ENCODE data around the gene CNIH2. TPM values are rescaled to one million over a fixed set of nuclear protein-coding genes. Genes with fewer than 3 reads are reported as not detected.

The CNIH2 gene
- total and polyA plus RNA-seq, 9 of the 15 experiments (the other 6 are each of a cell fraction or from before 2014, with no cell fraction given): 0.26 to 0.89 (median 0.40) TPM; not detected in 4

GRCh38 chr11:66240781-66241136 lies 37.2 kb upstream of the CNIH2 start:
- H4K20me1 ChIP-seq (replicated peaks; ENCODE audit: control insufficient read depth, insufficient read depth, low read length): peaks cover 5% of the 10 kb centered on the region; the same call in 1 of the 2 replicates
- ChIA-PET POLR2A (interaction anchor here (0.5 to 1.7 kb wide), 4 partner anchors 11 to 436 kb away, joined by 3 to 5 read pairs (median 3); no protein-coding TSS in a partner anchor), CTCF (ENCODE audit: low intra/inter-chr PET ratio) (no interaction called here)
- BruUV-seq (replicated peaks): no TSS peak
- H2AFZ ChIP-seq (ENCODE audit: low read depth, low read length): no peak overlapping the region
- H3K9me3 ChIP-seq (replicated peaks; ENCODE audit: control insufficient read depth, insufficient read depth, low read depth, low read length): no peaks in the 10 kb centered on the region
- H3K4me3 ChIP-seq: no peak overlapping the region
- H3K27me3 ChIP-seq (ENCODE audit: control insufficient read depth in 2 of 2, insufficient read depth in 2 of 2, low read length in 2 of 2): no peaks in the 10 kb centered on the region
- in situ Hi-C loops (cut with MboI) (no loop called here), intact Hi-C loops (cut with micrococcal nuclease) (no loop called here)
- peaks cover 24% of the 10 kb centered on the region; the same call in 1 of the 3 replicates for H3K36me3 ChIP-seq (ENCODE audit: control insufficient read depth, insufficient read depth, low read length)
- no peak for FAIRE-seq
- TF ChIP-seq E2F1 (CRISPR knock-in tag; IDR thresholded peaks at IDR 0.05) (no peak), CBFA2T2 (conservative IDR thresholded peaks at IDR 0.05) (no peak), SPI1 (IDR thresholded peaks at IDR 0.05; ENCODE audit: borderline replicate concordance, low read depth, low read length) (no peak), ZFP1 (CRISPR knock-in tag; IDR thresholded peaks at IDR 0.05) (no peak), ELF1 (tag; IDR thresholded peaks at IDR 0.05) (no peak), HMGN3 (IDR thresholded peaks at IDR 0.05; ENCODE audit: borderline replicate concordance, extremely low read depth, insufficient read length, low read depth, low read length) (no peak), CCNT2 (IDR thresholded peaks at IDR 0.05; ENCODE audit: borderline replicate concordance, extremely low read depth, insufficient read length, low read depth, low read length) (no peak)
- H3K9ac ChIP-seq (ENCODE audit: insufficient read depth in 1 of 2, low read depth in 2 of 2, low read length in 2 of 2): no peak overlapping the region
- no peak overlapping the region for H3K4me2 ChIP-seq (ENCODE audit: insufficient read depth, low read length)
- no peak for ATAC-seq
- WGBS (ENCODE audit: insufficient coverage, low coverage, missing lambda C conversion rate): 76% methylated on average over 9 of the region's 9 CpGs
- no peak for DNase-seq (ENCODE audit: extremely low read depth in 1 of 4, low spot score in 3 of 4)
- peaks cover 0 to 6% of the 10 kb centered on the region in 2 experiments; a peak in 1 of 5 replicates for H3K4me1 ChIP-seq (replicated peaks in 1 of 2; ENCODE audit: control insufficient read depth in 2 of 2, insufficient read depth in 2 of 2, low read length in 2 of 2)
- H3K9me1 ChIP-seq (ENCODE audit: control insufficient read depth, insufficient read depth, low read length): no peaks in the 10 kb centered on the region
- no peak overlapping the region for H3K27ac ChIP-seq (ENCODE audit: extremely low read depth, low read depth, low read length)
- no peaks in the 10 kb centered on the region for H3K79me2 ChIP-seq (ENCODE audit: control insufficient read depth, insufficient read depth, low read length)

Measured in K562 (cell line).